PFSK-1 (cell line): Measurements from ENCODE around the gene LCA5L.

Experiments
- FOXP2 ChIP-seq: optimal IDR thresholded peaks from 2 replicates; pipeline ENCODE3; 2011; ENCODE audit warnings: borderline replicate concordance, control low read depth, inconsistent platforms; ENCODE audit not compliant: insufficient read depth; ENCODE audit errors: extremely low read length, extremely low read depth
- POLR2AphosphoS5 ChIP-seq: IDR thresholded peaks from 2 replicates; pipeline ENCODE4 v1.6.1; 2012; ENCODE audit warnings: low read depth, mild to moderate bottlenecking, control low read depth, low read length, moderate library complexity
- REST ChIP-seq, 2 experiments: IDR thresholded peaks; 2 replicates each; pipeline versions ENCODE4 v1.6.1 to v1.8.0; 2011 to 2012; ENCODE audit warnings: low read depth in 2 of 2, low read length in 2 of 2, control low read depth in 1 of 2, inconsistent platforms in 1 of 2, mild to moderate bottlenecking in 1 of 2, moderate library complexity in 1 of 2; ENCODE audit not compliant: insufficient read depth in 1 of 2
- SIN3A ChIP-seq: IDR thresholded peaks from 2 replicates; pipeline ENCODE4 v1.6.1; 2012; ENCODE audit warnings: mild to moderate bottlenecking, low read length, moderate library complexity, borderline replicate concordance; ENCODE audit not compliant: insufficient read depth
- TAF1 ChIP-seq: IDR thresholded peaks from 2 replicates; pipeline ENCODE4 v1.6.1; 2012; ENCODE audit warnings: low read length, control low read depth, borderline replicate concordance; ENCODE audit not compliant: insufficient read depth

LCA5L gene

GRCh38 chr21:39444421-39445180 is 977 bp downstream of the LCA5L start:
- TF ChIP-seq FOXP2 (no peak), REST (IDR thresholded peaks at IDR 0.05; ENCODE audit: insufficient read depth in 1 of 2, low read depth in 2 of 2, low read length in 2 of 2) (no peak), TAF1 (no peak), SIN3A (no peak), POLR2AphosphoS5 (no peak)

- no peak for TF ChIP-seq SIN3A
- TF ChIP-seq REST (IDR thresholded peaks at IDR 0.05; ENCODE audit: insufficient read depth in 1 of 2, low read depth in 2 of 2, low read length in 2 of 2) = no peak
- no peak for TF ChIP-seq FOXP2
- TF ChIP-seq TAF1 = no peak
- TF ChIP-seq POLR2AphosphoS5 = no peak
Measured at GRCh38 chr21:39441502-39442475, 3.8 kb downstream of the LCA5L start.

- TF ChIP-seq FOXP2 (no peak), TAF1 (no peak), SIN3A (no peak), POLR2AphosphoS5 (no peak)
Measured at GRCh38 chr21:39439232-39439631, 6.3 kb downstream of the LCA5L start.

GRCh38 chr21:39434950-39435349 is 10.6 kb downstream of the LCA5L start:
- TF ChIP-seq FOXP2 (no peak), POLR2AphosphoS5 (no peak), REST (IDR thresholded peaks at IDR 0.05; ENCODE audit: insufficient read depth in 1 of 2, low read depth in 2 of 2, low read length in 2 of 2) (no peak), SIN3A (no peak), TAF1 (no peak)

- TF ChIP-seq TAF1 (no peak), REST (IDR thresholded peaks at IDR 0.05; ENCODE audit: insufficient read depth in 1 of 2, low read depth in 2 of 2, low read length in 2 of 2) (no peak), FOXP2 (no peak), SIN3A (no peak), POLR2AphosphoS5 (no peak)
Measured at GRCh38 chr21:39430954-39431353, 14.6 kb downstream of the LCA5L start.
